ENCODE measurements around the gene MED13L.

MED13L gene

GRCh38 chr12:115973066-115973465, 304.4 kb downstream of the MED13L start:
- Histone ChIP-seq H3K4me3 (ENCODE audit: severe bottlenecking) (no peak overlapping the region), H3K27ac (ENCODE audit: poor library complexity, severe bottlenecking) (no peak overlapping the region), H3K27me3 (ENCODE audit: insufficient read depth, poor library complexity, severe bottlenecking) (no peaks in the 10 kb centered on the region), H3K36me3 (ENCODE audit: low read depth) (peaks cover 54% of the 10 kb centered on the region), H3K4me1 (ENCODE audit: insufficient read depth, poor library complexity, severe bottlenecking) (no peaks in the 10 kb centered on the region), H3K9me3 (ENCODE audit: severe bottlenecking) (no peaks in the 10 kb centered on the region)
- no peak for DNase-seq (ENCODE audit: low spot score)
- no peak for ATAC-seq (ENCODE audit: low read depth)
- no peak for TF ChIP-seq CTCF (IDR thresholded peaks at IDR 0.05; ENCODE audit: poor library complexity, severe bottlenecking)

GRCh38 chr12:115972241-115972640, 305.3 kb downstream of the MED13L start:
- H3K4me3 ChIP-seq (ENCODE audit: severe bottlenecking) = no peak overlapping the region
- no peak for TF ChIP-seq CTCF (IDR thresholded peaks at IDR 0.05; ENCODE audit: poor library complexity, severe bottlenecking)
- no peak for ATAC-seq (ENCODE audit: low read depth)
- DNase-seq (ENCODE audit: low spot score) = no peak
- H3K27ac ChIP-seq (ENCODE audit: poor library complexity, severe bottlenecking) = no peak overlapping the region
- H3K4me1 ChIP-seq (ENCODE audit: insufficient read depth, poor library complexity, severe bottlenecking) = no peaks in the 10 kb centered on the region
- peaks cover 55% of the 10 kb centered on the region for H3K36me3 ChIP-seq (ENCODE audit: low read depth)
- H3K9me3 ChIP-seq (ENCODE audit: severe bottlenecking) = no peaks in the 10 kb centered on the region
- H3K27me3 ChIP-seq (ENCODE audit: insufficient read depth, poor library complexity, severe bottlenecking) = no peaks in the 10 kb centered on the region

GRCh38 chr12:115968211-115968610, 309.3 kb downstream of the MED13L start:
- no peaks in the 10 kb centered on the region for H3K4me1 ChIP-seq (ENCODE audit: insufficient read depth, poor library complexity, severe bottlenecking)
- H3K27ac ChIP-seq (ENCODE audit: poor library complexity, severe bottlenecking) = no peak overlapping the region
- TF ChIP-seq CTCF (IDR thresholded peaks at IDR 0.05; ENCODE audit: poor library complexity, severe bottlenecking) = no peak
- DNase-seq (ENCODE audit: low spot score) (no peak), ATAC-seq (ENCODE audit: low read depth) (no peak)
- H3K9me3 ChIP-seq (ENCODE audit: severe bottlenecking) = no peaks in the 10 kb centered on the region
- no peak overlapping the region for H3K4me3 ChIP-seq (ENCODE audit: severe bottlenecking)
- H3K27me3 ChIP-seq (ENCODE audit: insufficient read depth, poor library complexity, severe bottlenecking) = no peaks in the 10 kb centered on the region
- peaks cover 63% of the 10 kb centered on the region for H3K36me3 ChIP-seq (ENCODE audit: low read depth)

- no peak overlapping the region for H3K4me3 ChIP-seq (ENCODE audit: severe bottlenecking)
- H3K27me3 ChIP-seq (ENCODE audit: insufficient read depth, poor library complexity, severe bottlenecking) = no peaks in the 10 kb centered on the region
- peaks cover 72% of the 10 kb centered on the region for H3K36me3 ChIP-seq (ENCODE audit: low read depth)
Measured at GRCh38 chr12:115966376-115966775, 311.1 kb downstream of the MED13L start.

More at GRCh38 chr12:115966376-115966775, 311.1 kb downstream of the MED13L start:
- Histone ChIP-seq H3K9me3 (ENCODE audit: severe bottlenecking) (no peaks in the 10 kb centered on the region), H3K27ac (ENCODE audit: poor library complexity, severe bottlenecking) (no peak overlapping the region), H3K4me1 (ENCODE audit: insufficient read depth, poor library complexity, severe bottlenecking) (no peaks in the 10 kb centered on the region)
- ATAC-seq (ENCODE audit: low read depth) (no peak), DNase-seq (ENCODE audit: low spot score) (no peak)
- TF ChIP-seq CTCF (IDR thresholded peaks at IDR 0.05; ENCODE audit: poor library complexity, severe bottlenecking) = no peak
